Measurements from ENCODE around the gene TNFSF9. TPM values are rescaled to one million over a fixed set of nuclear protein-coding genes. Genes with fewer than 3 reads are reported as not detected.

Gene TNFSF9
- total RNA-seq, 4 donors from 2014 or later, result 0.29 to 2.7 (median 0.45) TPM; not detected in 1

DNA sequence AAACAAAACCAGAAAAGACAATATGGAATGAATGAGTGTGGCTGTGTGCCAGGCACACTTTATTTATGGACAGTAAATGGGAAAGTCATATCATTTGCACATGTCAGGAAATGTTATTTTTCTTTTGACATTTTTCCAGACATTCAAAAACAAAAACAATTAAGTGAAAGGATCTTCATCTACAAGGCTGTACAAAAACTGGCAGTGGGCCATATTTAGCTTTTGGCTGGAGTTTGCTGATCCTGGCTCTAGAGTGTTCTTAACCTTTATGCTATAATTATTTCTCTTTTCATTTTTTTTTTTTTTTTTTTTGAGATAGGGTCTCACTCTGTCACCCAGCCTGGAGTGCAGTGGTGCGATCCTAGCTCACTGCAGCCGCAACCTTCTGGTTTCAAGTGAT is 6.5 kb upstream of the TNFSF9 start:
- H3K27ac ChIP-seq (replicated peaks in 1 of 4), result no peak overlapping the region
- H3K27me3 ChIP-seq, result peaks cover 0 to 25% (median 2%) of the 10 kb centered on the region in 4 donors
- H3K36me3 ChIP-seq, result no peaks in the 10 kb centered on the region
- no peak for TF ChIP-seq CTCF (IDR thresholded peaks at IDR 0.05)
- TF ChIP-seq POLR2A (IDR thresholded peaks at IDR 0.05; ENCODE audit: low read depth), result no peak
- no peak for TF ChIP-seq EP300 (IDR thresholded peaks at IDR 0.05)
- no peak for TF ChIP-seq POLR2AphosphoS5 (IDR thresholded peaks at IDR 0.05)
- H3K4me1 ChIP-seq, result peaks cover 8 to 13% (median 9%) of the 10 kb centered on the region in 4 donors
- H3K4me3 ChIP-seq, result no peak overlapping the region
- intact Hi-C loops (cut with DNase I), result no loop called here
- no peak for DNase-seq (ENCODE audit: extremely low spot score)
- no peaks in the 10 kb centered on the region for H3K9me3 ChIP-seq
- WGBS, result 71% methylated on average over 2 of the region's 2 CpGs

GRCh38 chr19:6527893-6528543 is 2.8 kb upstream of the TNFSF9 start:
- Histone ChIP-seq H3K27ac (replicated peaks in 1 of 4) (no peak overlapping the region), H3K9me3 (no peaks in the 10 kb centered on the region), H3K4me1 (peaks cover 31 to 46% (median 41%) of the 10 kb centered on the region in 4 donors), H3K4me3 (no peak overlapping the region), H3K27me3 (peaks cover 0 to 24% (median 18%) of the 10 kb centered on the region in 4 donors), H3K36me3 (no peaks in the 10 kb centered on the region)
- 70% methylated on average over 17 of the region's 17 CpGs for WGBS
- no peak for DNase-seq (ENCODE audit: extremely low spot score)
- intact Hi-C loops (cut with DNase I), result no loop called here
- no peak for TF ChIP-seq EP300 (IDR thresholded peaks at IDR 0.05)
- no peak for TF ChIP-seq POLR2AphosphoS5 (IDR thresholded peaks at IDR 0.05)
- no peak for TF ChIP-seq POLR2A (IDR thresholded peaks at IDR 0.05; ENCODE audit: low read depth)
- no peak for TF ChIP-seq CTCF (IDR thresholded peaks at IDR 0.05)

DNA sequence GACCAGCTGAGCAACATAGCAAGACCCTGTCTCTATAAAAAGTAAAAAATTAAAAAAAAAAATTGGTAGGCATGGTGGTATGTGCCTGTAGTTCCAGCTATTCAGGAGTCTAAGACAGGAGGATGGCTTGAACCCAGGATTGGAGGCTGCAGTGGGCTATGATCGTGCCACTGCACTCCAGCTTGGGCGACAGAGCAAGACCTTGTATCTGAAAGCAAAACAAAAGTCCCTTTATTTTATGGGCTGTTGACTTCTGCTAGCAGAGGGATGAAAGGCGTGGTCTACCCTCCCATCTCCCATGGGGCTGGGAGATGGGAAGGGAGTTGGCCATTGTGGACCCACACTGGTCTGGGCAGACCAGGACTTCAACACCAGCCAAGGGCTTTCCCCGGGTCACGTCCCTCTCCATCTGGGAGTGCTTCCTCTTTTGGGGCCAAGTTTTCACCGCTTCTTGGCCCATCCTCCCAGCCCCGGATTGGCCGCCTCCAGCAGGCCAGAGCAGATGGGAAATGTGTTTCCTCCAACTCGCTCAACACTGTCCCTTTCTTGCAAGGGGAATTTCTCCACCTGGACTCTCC is 2.2 kb upstream of the TNFSF9 start:
- DNase-seq (ENCODE audit: extremely low spot score), result peak; percentile 92
- Histone ChIP-seq H3K27ac (replicated peaks in 1 of 4) (no peak overlapping the region), H3K27me3 (peaks cover 0 to 26% (median 17%) of the 10 kb centered on the region in 4 donors), H3K36me3 (no peaks in the 10 kb centered on the region), H3K4me3 (no peak overlapping the region), H3K9me3 (no peaks in the 10 kb centered on the region), H3K4me1 (peaks cover 31 to 47% (median 41%) of the 10 kb centered on the region in 4 donors)
- WGBS, result 23% methylated on average over 9 of the region's 9 CpGs
- TF ChIP-seq POLR2AphosphoS5 (IDR thresholded peaks at IDR 0.05) (peak in 1 of 2 donors; percentile 42), POLR2A (IDR thresholded peaks at IDR 0.05; ENCODE audit: low read depth) (no peak), EP300 (IDR thresholded peaks at IDR 0.05) (no peak), CTCF (IDR thresholded peaks at IDR 0.05) (no peak)
- intact Hi-C loops (cut with DNase I), result no loop called here

DNA sequence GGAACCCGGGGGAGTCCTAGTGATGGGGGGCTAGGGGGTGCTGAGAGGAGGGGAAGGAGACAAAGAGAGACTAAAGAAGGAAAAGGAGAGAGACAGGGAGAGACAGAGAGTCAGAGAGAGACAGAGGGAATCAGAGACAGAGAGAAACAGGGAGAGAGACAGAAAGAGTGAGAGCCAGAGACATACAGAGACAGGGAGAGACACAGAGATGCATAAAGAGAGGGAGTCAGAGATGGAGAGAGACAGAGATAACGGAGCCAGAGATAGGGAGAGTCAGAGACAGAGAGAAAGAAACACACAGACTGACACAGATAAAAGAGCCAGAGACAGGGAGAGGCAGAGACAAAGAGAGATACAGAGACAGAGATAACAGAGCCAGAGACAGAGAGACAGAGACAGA is 1.5 kb upstream of the TNFSF9 start:
- intact Hi-C loops (cut with DNase I), result no loop called here
- 56% methylated on average over 2 of the region's 2 CpGs for WGBS
- Histone ChIP-seq H3K27ac (replicated peaks in 1 of 4) (no peak overlapping the region), H3K9me3 (no peaks in the 10 kb centered on the region), H3K36me3 (no peaks in the 10 kb centered on the region), H3K4me3 (no peak overlapping the region), H3K4me1 (peaks cover 31 to 47% (median 40%) of the 10 kb centered on the region in 4 donors), H3K27me3 (peaks cover 0 to 33% (median 19%) of the 10 kb centered on the region in 4 donors)
- DNase-seq (ENCODE audit: extremely low spot score), result no peak
- TF ChIP-seq POLR2AphosphoS5 (IDR thresholded peaks at IDR 0.05), result no peak
- no peak for TF ChIP-seq CTCF (IDR thresholded peaks at IDR 0.05)

Data from esophagus muscularis mucosa (tissue), 4 donors.